ENCODE data around the gene FBXO31.

Gene FBXO31

DNA sequence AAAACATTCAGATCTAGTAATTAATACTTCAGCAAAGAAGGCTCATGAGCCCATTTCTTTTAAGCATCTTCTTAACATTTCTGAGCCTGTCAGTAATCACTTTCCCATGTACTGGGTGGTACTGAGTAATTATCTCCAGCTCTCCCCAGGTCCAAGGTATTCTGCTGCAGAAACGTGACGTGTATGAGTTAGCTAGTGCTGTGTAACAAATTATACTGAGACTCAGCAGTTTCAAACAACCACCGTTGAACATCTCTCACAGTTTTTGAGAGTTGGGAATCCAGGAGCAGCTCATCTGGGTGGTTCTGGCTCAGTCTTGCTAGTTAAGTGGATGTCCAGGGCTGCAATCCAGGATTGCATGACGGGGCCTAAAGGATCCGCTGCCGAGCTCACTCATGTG, 91.6 kb downstream of the FBXO31 start:
- Histone ChIP-seq H3K36me3 (no peaks in the 10 kb centered on the region), H3K4me3 (ENCODE audit: low read depth in 1 of 2, low read length in 1 of 2) (no peak overlapping the region)

DNA sequence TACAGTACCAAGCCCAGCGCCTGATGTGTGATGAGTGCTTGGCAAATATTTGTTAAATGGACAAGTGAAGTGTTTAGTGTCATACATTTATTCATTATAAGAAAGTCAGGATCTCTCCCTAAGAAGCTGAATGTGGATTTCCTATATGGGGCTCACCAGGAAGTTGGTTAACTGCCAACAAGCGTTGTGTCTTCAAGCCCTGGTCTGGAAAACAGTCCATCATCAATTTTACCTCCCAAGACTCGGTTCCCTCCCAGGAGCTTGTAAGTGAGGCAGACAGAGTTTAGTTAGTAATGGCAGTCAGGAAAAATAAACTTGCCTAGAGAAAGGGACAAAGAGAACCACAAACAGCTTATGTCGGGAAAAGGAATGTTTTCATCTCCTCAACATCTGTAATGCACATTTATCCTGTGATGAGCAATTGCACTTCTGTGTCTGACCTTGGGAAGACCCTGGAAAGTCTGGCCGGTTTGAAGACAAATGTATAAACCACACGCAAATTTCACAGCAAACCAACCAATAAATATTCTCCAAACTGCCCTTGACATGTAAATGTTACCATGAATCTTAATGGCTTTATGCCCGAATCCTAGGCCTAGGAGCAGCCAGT, 94.7 kb downstream of the FBXO31 start:
- Histone ChIP-seq H3K4me3 (ENCODE audit: low read depth in 1 of 2, low read length in 1 of 2) (no peak overlapping the region), H3K4me1 (ENCODE audit: control insufficient read depth in 1 of 2, insufficient read depth in 1 of 2, low read depth in 1 of 2, low read length in 1 of 2) (no peaks in the 10 kb centered on the region), H3K9me3 (no peaks in the 10 kb centered on the region), H3K27me3 (no peaks in the 10 kb centered on the region), H3K27ac (no peak overlapping the region), H3K36me3 (no peaks in the 10 kb centered on the region)
- TF ChIP-seq, protein P1, sequence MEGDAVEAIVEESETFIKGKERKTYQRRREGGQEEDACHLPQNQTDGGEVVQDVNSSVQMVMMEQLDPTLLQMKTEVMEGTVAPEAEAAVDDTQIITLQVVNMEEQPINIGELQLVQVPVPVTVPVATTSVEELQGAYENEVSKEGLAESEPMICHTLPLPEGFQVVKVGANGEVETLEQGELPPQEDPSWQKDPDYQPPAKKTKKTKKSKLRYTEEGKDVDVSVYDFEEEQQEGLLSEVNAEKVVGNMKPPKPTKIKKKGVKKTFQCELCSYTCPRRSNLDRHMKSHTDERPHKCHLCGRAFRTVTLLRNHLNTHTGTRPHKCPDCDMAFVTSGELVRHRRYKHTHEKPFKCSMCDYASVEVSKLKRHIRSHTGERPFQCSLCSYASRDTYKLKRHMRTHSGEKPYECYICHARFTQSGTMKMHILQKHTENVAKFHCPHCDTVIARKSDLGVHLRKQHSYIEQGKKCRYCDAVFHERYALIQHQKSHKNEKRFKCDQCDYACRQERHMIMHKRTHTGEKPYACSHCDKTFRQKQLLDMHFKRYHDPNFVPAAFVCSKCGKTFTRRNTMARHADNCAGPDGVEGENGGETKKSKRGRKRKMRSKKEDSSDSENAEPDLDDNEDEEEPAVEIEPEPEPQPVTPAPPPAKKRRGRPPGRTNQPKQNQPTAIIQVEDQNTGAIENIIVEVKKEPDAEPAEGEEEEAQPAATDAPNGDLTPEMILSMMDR (IDR thresholded peaks at IDR 0.05): no peak

More for the DNA sequence above, 91.6 kb downstream of the FBXO31 start:
- TF ChIP-seq, protein P1 (IDR thresholded peaks at IDR 0.05): no peak
- Histone ChIP-seq H3K27me3 (no peaks in the 10 kb centered on the region), H3K4me1 (ENCODE audit: control insufficient read depth in 1 of 2, insufficient read depth in 1 of 2, low read depth in 1 of 2, low read length in 1 of 2) (no peaks in the 10 kb centered on the region), H3K9me3 (no peaks in the 10 kb centered on the region), H3K27ac (no peak overlapping the region)

DNA sequence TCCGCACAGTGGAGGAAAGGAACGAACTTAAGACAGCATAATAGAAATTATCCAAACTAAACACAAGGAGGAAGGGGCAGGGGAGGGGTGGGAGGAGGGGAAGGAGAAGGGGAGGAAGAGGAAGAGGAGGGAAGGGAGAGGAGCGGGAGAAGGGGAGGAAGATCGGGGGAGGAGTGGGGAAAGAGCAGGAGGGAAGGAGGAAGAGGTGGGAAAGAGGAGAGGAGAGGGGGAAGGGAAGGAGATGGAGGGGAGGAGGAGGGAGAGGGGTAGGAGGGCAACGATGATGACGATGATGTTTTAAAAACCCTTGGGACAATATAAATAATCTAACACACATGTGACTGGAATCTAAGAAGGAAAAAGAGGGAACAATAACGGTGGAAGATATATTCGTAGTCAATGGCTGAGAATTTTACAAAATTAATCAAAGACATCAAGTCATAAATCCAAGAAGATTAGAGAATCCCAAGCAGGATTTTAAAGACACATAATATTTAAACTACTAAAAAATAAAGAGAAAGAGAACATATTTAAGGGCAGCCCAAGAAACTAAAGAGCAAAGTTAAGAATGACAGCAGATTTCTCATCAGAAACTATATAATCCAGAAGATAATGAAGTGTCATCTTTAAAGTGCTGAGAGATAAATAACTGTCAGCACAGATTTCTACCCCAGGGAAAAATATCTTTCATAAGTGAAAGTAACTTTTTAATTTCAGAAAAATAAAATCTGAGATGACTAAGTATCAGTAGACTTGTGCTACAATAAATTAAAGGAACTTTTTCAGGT, 96.5 kb downstream of the FBXO31 start:
- TF ChIP-seq, protein P1 (IDR thresholded peaks at IDR 0.05): no peak
- H3K27ac ChIP-seq: no peak overlapping the region
- H3K9me3 ChIP-seq: no peaks in the 10 kb centered on the region
- no peaks in the 10 kb centered on the region for H3K27me3 ChIP-seq
- no peak overlapping the region for H3K4me3 ChIP-seq (ENCODE audit: low read depth in 1 of 2, low read length in 1 of 2)
- H3K36me3 ChIP-seq: no peaks in the 10 kb centered on the region
- no peaks in the 10 kb centered on the region for H3K4me1 ChIP-seq (ENCODE audit: control insufficient read depth in 1 of 2, insufficient read depth in 1 of 2, low read depth in 1 of 2, low read length in 1 of 2)

DNA sequence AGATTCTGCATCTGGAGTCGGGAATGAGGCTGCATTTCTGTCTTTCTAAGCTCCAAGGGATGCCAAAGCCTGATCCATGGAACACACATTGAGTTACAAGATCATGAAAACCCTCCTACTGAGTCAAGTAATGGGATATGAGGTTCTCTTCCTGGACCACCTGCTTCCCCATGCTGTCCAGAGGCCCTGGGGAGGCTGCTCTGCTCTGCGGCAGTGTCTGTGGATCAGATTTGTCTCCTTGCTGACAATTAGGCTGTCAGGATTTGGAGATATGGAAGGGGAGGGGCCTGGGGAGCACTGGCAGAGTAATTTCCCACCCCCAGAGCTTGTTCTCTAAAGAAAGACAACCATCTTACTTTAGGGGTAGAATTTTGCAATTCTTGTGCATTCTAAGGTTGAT, 99.4 kb downstream of the FBXO31 start:
- Histone ChIP-seq H3K4me1 (ENCODE audit: control insufficient read depth in 1 of 2, insufficient read depth in 1 of 2, low read depth in 1 of 2, low read length in 1 of 2) (no peaks in the 10 kb centered on the region), H3K4me3 (ENCODE audit: low read depth in 1 of 2, low read length in 1 of 2) (no peak overlapping the region), H3K9me3 (no peaks in the 10 kb centered on the region), H3K27ac (no peak overlapping the region), H3K36me3 (no peaks in the 10 kb centered on the region), H3K27me3 (peaks cover 12% of the 10 kb centered on the region)
- TF ChIP-seq, protein P1 (IDR thresholded peaks at IDR 0.05): no peak

DNA sequence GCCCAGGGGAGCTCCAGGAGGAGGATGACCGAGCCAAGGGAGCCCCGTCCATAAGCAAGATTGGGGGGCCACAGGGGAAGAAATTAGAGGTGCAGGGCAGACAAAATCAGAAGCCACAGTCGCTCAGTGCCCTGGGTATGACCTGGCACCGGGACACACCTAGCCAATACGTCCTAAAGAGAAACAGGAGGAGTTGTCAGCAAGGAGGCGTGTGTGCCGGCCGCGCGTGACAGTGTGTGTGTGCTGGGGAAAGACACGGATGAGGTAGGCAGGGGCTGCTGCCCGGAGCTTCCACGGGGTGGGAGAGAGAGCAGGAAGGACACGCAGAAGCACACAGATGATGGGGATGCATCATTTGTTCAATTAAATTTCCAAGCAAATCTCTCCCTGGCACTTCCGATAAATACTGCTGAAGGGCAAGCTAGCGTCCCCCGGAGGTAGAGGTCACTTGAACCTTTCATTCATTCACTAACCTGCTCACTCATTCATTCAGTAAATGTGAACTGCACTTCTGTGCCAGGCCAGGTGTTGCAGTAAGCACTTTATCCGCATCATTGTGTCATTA, 104.4 kb downstream of the FBXO31 start:
- Histone ChIP-seq H3K4me3 (ENCODE audit: low read depth in 1 of 2, low read length in 1 of 2) (no peak overlapping the region), H3K36me3 (no peaks in the 10 kb centered on the region), H3K27me3 (peaks cover 45% of the 10 kb centered on the region), H3K27ac (no peak overlapping the region), H3K9me3 (no peaks in the 10 kb centered on the region), H3K4me1 (ENCODE audit: control insufficient read depth in 1 of 2, insufficient read depth in 1 of 2, low read depth in 1 of 2, low read length in 1 of 2) (no peaks in the 10 kb centered on the region)
- TF ChIP-seq, protein P1 (IDR thresholded peaks at IDR 0.05): no peak
